WTC11 (cell line): ENCODE data around the gene DMGDH. TPM values are rescaled to one million over a fixed set of nuclear protein-coding genes. Genes with fewer than 3 reads are reported as not detected.

Source experiments
- ATAC-seq: fragments of 200-7000 bp; cut with Tn5 transposase; 2 replicates; pipeline ENCODE4 v1.10.0; 2021; ENCODE audit warnings: mild to moderate bottlenecking, moderate library complexity
- CTCF ChIA-PET: fragments of 300-600 bp; sonication (Branson Sonifier 250); formaldehyde crosslinking; loops from one replicate; lab custom pipeline; 2021; ENCODE audit warnings: antibody characterized with exemption; lab: Charles Lee
- POLR2A ChIA-PET: fragments of 350-600 bp; sonication (Branson Sonifier 250); formaldehyde crosslinking; loops from one replicate; lab custom pipeline; 2021; ENCODE audit warnings: antibody characterized with exemption; lab: Charles Lee
- DNase-seq: peaks from one replicate; pipeline ENCODE4 v3.0.0; 2021; ENCODE audit warnings: low spot score
- H3K27ac Mint-ChIP-seq: 2 replicates; pipeline ENCODE4 v1.8.0; 2021; ENCODE audit warnings: mixed read lengths
- H3K27me3 Mint-ChIP-seq: 2 replicates; pipeline ENCODE4 v1.8.0; 2021; ENCODE audit warnings: low read depth, mild to moderate bottlenecking, moderate library complexity, mixed read lengths
- H3K36me3 Mint-ChIP-seq: 2 replicates; pipeline ENCODE4 v1.8.0; 2021; ENCODE audit warnings: mixed read lengths
- H3K4me1 Mint-ChIP-seq: 2 replicates; pipeline ENCODE4 v1.8.0; 2022; ENCODE audit warnings: mixed read lengths
- H3K4me3 Mint-ChIP-seq: 2 replicates; pipeline ENCODE4 v1.8.0; 2021; ENCODE audit warnings: mild to moderate bottlenecking, moderate library complexity, mixed read lengths
- H3K9me3 Mint-ChIP-seq: 2 replicates; pipeline ENCODE4 v1.8.0; 2021; ENCODE audit warnings: mixed read lengths
- ATF3 ChIP-seq: sonication (generic); formaldehyde crosslinking; conservative IDR thresholded peaks from 2 replicates; pipeline ENCODE4 v1.8.1; 2022; ENCODE audit warnings: mild to moderate bottlenecking, missing genetic modification reagents
- CREB1 ChIP-seq: sonication (generic); formaldehyde crosslinking; IDR thresholded peaks from 2 replicates; pipeline ENCODE4 v1.8.0; 2023; ENCODE audit warnings: mild to moderate bottlenecking, missing genetic modification reagents
- E2F1 ChIP-seq: sonication (generic); formaldehyde crosslinking; IDR thresholded peaks from 2 replicates; pipeline ENCODE4 v1.8.0; 2022; ENCODE audit warnings: mild to moderate bottlenecking, missing genetic modification reagents
- ETV6 ChIP-seq: sonication (generic); formaldehyde crosslinking; IDR thresholded peaks from 2 replicates; pipeline ENCODE4 v1.8.1; 2022; ENCODE audit warnings: mild to moderate bottlenecking, missing genetic modification reagents
- GABPB1 ChIP-seq: sonication (generic); formaldehyde crosslinking; IDR thresholded peaks from 2 replicates; pipeline ENCODE4 v1.8.1; 2023; ENCODE audit warnings: mild to moderate bottlenecking, missing genetic modification reagents
- JUN ChIP-seq: sonication (generic); formaldehyde crosslinking; IDR thresholded peaks from 2 replicates; pipeline ENCODE4 v1.8.0; 2023; ENCODE audit warnings: mild to moderate bottlenecking, missing genetic modification reagents
- MXD4 ChIP-seq: fragments of 250-450 bp; sonication (Bioruptor Pico); IDR thresholded peaks from 2 replicates; pipeline ENCODE4 v1.8.0; 2021; ENCODE audit warnings: mild to moderate bottlenecking, moderate library complexity, borderline replicate concordance
- NFYB ChIP-seq: sonication (generic); formaldehyde crosslinking; conservative IDR thresholded peaks from 2 replicates; pipeline ENCODE4 v1.8.0; 2022; ENCODE audit warnings: low read depth, missing genetic modification reagents
- NR1H2 ChIP-seq: sonication (generic); formaldehyde crosslinking; IDR thresholded peaks from 2 replicates; pipeline ENCODE4 v1.9.0; 2021; ENCODE audit warnings: mild to moderate bottlenecking, moderate library complexity, missing genetic modification reagents
- NR2C2 ChIP-seq: sonication (generic); formaldehyde crosslinking; IDR thresholded peaks from 2 replicates; pipeline ENCODE4 v1.8.0; 2022; ENCODE audit warnings: mild to moderate bottlenecking, missing genetic modification reagents
- NR3C1 ChIP-seq: sonication (generic); formaldehyde crosslinking; conservative IDR thresholded peaks from 2 replicates; pipeline ENCODE4 v1.8.1; 2023; ENCODE audit warnings: low read depth, mild to moderate bottlenecking, missing genetic modification reagents
- SMAD3 ChIP-seq: sonication (generic); formaldehyde crosslinking; IDR thresholded peaks from 2 replicates; pipeline ENCODE4 v1.8.0; 2022; ENCODE audit warnings: missing genetic modification reagents, mild to moderate bottlenecking, borderline replicate concordance
- SP1 ChIP-seq: sonication (generic); formaldehyde crosslinking; conservative IDR thresholded peaks from 2 replicates; pipeline ENCODE4 v1.8.1; 2022; ENCODE audit warnings: missing genetic modification reagents
- TCF7 ChIP-seq: sonication (generic); formaldehyde crosslinking; IDR thresholded peaks from 2 replicates; pipeline ENCODE4 v1.8.0; 2022; ENCODE audit warnings: mild to moderate bottlenecking, low read depth, missing genetic modification reagents, moderate library complexity
- ZBTB43 ChIP-seq: sonication (generic); formaldehyde crosslinking; IDR thresholded peaks from 2 replicates; pipeline ENCODE4 v1.8.1; 2023; ENCODE audit warnings: mild to moderate bottlenecking, missing genetic modification reagents
- ZNF121 ChIP-seq: sonication (generic); formaldehyde crosslinking; IDR thresholded peaks from 2 replicates; pipeline ENCODE4 v1.8.0; 2023; ENCODE audit warnings: missing genetic modification reagents
- ZSCAN18 ChIP-seq: fragments of 250-450 bp; sonication (Bioruptor Pico); IDR thresholded peaks from 2 replicates; pipeline ENCODE4 v2.1.2; 2022; ENCODE audit warnings: mild to moderate bottlenecking, moderate library complexity
- total RNA-seq: library from RNA; stranded (reverse); gene quantifications from 3 replicates; pipeline ENCODE4 v1.2.3, GENCODE V29; 2021
- TF ChIP-seq, protein P1 (sequence below): fragments of 250-450 bp; sonication (Bioruptor Pico); IDR thresholded peaks from 2 replicates; pipeline ENCODE4 v1.9.0; 2021; ENCODE audit warnings: mild to moderate bottlenecking
- TF ChIP-seq, protein P2 (sequence below): sonication (generic); formaldehyde crosslinking; IDR thresholded peaks from 2 replicates; pipeline ENCODE4 v1.8.0; 2022; ENCODE audit warnings: missing genetic modification reagents

DMGDH gene
- total RNA-seq, 1 experiment from 2014 or later = 0.35 TPM

GRCh38 chr5:78979909-78980308 is 89.6 kb downstream of the DMGDH start:
- no peaks in the 10 kb centered on the region for H3K36me3 Mint-ChIP-seq
- TF ChIP-seq GABPB1 (CRISPR knock-in tag) (no peak), ZNF121 (no peak), CREB1 (CRISPR knock-in tag) (no peak), NR2C2 (CRISPR knock-in tag) (no peak), MXD4 (CRISPR knock-in tag) (no peak), TCF7 (CRISPR knock-in tag) (no peak), ETV6 (CRISPR knock-in tag) (no peak), SMAD3 (CRISPR knock-in tag) (no peak), SP1 (CRISPR knock-in tag) (no peak), NR1H2 (no peak)
- TF ChIP-seq, protein P1, sequence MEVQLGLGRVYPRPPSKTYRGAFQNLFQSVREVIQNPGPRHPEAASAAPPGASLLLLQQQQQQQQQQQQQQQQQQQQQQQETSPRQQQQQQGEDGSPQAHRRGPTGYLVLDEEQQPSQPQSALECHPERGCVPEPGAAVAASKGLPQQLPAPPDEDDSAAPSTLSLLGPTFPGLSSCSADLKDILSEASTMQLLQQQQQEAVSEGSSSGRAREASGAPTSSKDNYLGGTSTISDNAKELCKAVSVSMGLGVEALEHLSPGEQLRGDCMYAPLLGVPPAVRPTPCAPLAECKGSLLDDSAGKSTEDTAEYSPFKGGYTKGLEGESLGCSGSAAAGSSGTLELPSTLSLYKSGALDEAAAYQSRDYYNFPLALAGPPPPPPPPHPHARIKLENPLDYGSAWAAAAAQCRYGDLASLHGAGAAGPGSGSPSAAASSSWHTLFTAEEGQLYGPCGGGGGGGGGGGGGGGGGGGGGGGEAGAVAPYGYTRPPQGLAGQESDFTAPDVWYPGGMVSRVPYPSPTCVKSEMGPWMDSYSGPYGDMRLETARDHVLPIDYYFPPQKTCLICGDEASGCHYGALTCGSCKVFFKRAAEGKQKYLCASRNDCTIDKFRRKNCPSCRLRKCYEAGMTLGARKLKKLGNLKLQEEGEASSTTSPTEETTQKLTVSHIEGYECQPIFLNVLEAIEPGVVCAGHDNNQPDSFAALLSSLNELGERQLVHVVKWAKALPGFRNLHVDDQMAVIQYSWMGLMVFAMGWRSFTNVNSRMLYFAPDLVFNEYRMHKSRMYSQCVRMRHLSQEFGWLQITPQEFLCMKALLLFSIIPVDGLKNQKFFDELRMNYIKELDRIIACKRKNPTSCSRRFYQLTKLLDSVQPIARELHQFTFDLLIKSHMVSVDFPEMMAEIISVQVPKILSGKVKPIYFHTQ (CRISPR knock-in tag) = no peak
- no peaks in the 10 kb centered on the region for H3K9me3 Mint-ChIP-seq
- no peaks in the 10 kb centered on the region for H3K27me3 Mint-ChIP-seq
- H3K27ac Mint-ChIP-seq = no peak overlapping the region
- ATAC-seq (no peak), DNase-seq (no peak)
- POLR2A ChIA-PET = no interaction called here
- H3K4me3 Mint-ChIP-seq = no peak overlapping the region
- CTCF ChIA-PET = no interaction called here
- H3K4me1 Mint-ChIP-seq = peaks cover 32% of the 10 kb centered on the region

DNA sequence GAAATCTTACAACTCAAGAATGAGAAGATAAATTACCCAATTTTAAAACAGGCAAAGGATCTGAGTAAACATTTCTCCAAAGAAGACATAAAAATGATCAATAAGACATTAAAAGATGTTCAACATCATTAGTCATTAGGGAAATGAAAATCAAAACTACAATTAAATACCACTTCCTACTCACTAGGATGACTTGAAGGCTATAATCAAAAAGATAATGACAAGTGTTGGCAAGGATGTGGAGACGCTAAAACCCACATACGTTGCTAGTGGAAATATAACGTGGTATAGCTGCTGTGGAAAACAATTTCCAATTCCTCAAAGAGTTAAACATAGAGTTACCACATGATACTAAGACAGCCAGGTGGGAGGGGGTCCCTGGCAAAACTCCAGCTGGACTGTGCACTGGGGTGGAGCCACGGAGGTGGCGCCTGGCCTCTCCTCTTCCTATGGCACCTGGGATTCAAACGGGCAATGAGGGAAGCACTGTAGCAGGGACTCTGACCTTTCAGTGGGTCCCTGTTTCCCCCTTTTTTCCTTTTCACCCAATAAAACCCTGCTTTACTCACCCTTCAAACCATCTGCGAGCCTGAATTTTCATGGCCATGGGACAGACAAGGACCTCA is 90.2 kb downstream of the DMGDH start:
- H3K27ac Mint-ChIP-seq = no peak overlapping the region
- TF ChIP-seq ATF3 = no peak
- no peaks in the 10 kb centered on the region for H3K9me3 Mint-ChIP-seq
- ATAC-seq = no peak
- H3K4me1 Mint-ChIP-seq = peaks cover 38% of the 10 kb centered on the region
- ChIA-PET CTCF (no interaction called here), POLR2A (no interaction called here)
- no peak for DNase-seq
- no peaks in the 10 kb centered on the region for H3K27me3 Mint-ChIP-seq
- no peak overlapping the region for H3K4me3 Mint-ChIP-seq
- H3K36me3 Mint-ChIP-seq = no peaks in the 10 kb centered on the region

DNA sequence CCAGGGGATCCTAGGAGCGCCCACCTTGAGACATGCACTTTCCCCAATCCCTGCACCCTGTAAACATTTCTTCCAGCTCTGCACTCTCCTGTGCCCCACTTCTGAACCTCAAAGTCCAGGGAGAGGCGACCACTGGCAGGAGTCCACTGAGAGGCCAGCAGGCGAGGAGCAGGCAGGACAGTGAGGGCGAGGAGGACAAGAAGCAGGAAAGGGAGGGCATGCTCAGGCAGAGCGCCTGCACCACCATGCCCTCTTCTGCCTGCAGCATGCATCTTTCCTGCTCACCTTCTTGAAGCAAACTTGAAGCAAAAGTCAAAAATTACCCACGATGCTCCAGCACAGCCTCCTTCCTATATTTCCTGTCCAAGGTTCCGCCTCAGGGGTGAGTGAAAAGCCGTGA is 94.4 kb downstream of the DMGDH start:
- CTCF ChIA-PET = interaction anchor here (1.0 to 1.9 kb wide), 2 partner anchors 10 to 46 kb away, joined by 4 to 5 read pairs; partner anchors contain the start of gene ARSB
- H3K4me3 Mint-ChIP-seq = no peak overlapping the region
- peaks cover 28% of the 10 kb centered on the region for H3K4me1 Mint-ChIP-seq
- POLR2A ChIA-PET = interaction anchor here (0.6 to 1.5 kb wide), 2 partner anchors 9 to 1327 kb away, joined by 6 read pairs; partner anchors contain the start of gene ARSB
- no peaks in the 10 kb centered on the region for H3K9me3 Mint-ChIP-seq
- no peaks in the 10 kb centered on the region for H3K36me3 Mint-ChIP-seq
- ATAC-seq = no peak
- no peak for DNase-seq
- no peak overlapping the region; the same call in 1 of the 2 replicates for H3K27ac Mint-ChIP-seq
- no peaks in the 10 kb centered on the region for H3K27me3 Mint-ChIP-seq
- TF ChIP-seq ZSCAN18 (CRISPR knock-in tag) (no peak), JUN (no peak), ZBTB43 (CRISPR knock-in tag) (no peak), NR3C1 (CRISPR knock-in tag) (no peak), SMAD3 (CRISPR knock-in tag) (no peak), E2F1 (no peak), NFYB (CRISPR knock-in tag) (no peak)
- TF ChIP-seq, protein P2, sequence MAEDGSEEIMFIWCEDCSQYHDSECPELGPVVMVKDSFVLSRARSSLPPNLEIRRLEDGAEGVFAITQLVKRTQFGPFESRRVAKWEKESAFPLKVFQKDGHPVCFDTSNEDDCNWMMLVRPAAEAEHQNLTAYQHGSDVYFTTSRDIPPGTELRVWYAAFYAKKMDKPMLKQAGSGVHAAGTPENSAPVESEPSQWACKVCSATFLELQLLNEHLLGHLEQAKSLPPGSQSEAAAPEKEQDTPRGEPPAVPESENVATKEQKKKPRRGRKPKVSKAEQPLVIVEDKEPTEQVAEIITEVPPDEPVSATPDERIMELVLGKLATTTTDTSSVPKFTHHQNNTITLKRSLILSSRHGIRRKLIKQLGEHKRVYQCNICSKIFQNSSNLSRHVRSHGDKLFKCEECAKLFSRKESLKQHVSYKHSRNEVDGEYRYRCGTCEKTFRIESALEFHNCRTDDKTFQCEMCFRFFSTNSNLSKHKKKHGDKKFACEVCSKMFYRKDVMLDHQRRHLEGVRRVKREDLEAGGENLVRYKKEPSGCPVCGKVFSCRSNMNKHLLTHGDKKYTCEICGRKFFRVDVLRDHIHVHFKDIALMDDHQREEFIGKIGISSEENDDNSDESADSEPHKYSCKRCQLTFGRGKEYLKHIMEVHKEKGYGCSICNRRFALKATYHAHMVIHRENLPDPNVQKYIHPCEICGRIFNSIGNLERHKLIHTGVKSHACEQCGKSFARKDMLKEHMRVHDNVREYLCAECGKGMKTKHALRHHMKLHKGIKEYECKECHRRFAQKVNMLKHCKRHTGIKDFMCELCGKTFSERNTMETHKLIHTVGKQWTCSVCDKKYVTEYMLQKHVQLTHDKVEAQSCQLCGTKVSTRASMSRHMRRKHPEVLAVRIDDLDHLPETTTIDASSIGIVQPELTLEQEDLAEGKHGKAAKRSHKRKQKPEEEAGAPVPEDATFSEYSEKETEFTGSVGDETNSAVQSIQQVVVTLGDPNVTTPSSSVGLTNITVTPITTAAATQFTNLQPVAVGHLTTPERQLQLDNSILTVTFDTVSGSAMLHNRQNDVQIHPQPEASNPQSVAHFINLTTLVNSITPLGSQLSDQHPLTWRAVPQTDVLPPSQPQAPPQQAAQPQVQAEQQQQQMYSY = no peak
